ENCODE data around the gene ADAD1. TPM values are rescaled to one million over a fixed set of nuclear protein-coding genes. Genes with fewer than 3 reads are reported as not detected.
A peak's percentile ranks its signal among the peaks of the same experiment; 100 is the strongest.

ADAD1 gene
- total RNA-seq (2021; ENCODE audit: unreplicated experiment) (not detected), Bru-seq, nascent RNA (percentile 2 among the genes with signal in this experiment), BruChase-seq, experiment 1, labeled RNA remaining after a 6-hour chase (not detected), BruChase-seq, experiment 2, labeled RNA remaining after a 2-hour chase (percentile 1 among the genes with signal in this experiment)
- not detected in 2 replicates for polyA plus RNA-seq (2012)
- long read RNA-seq = 0 reads

GRCh38 chr4:122378711-122379110 lies at the start of gene ADAD1:
Gene ADAD1, plus strand, starts transcription at chr4:122379011. Its CDS starts 1,059 bp downstream, at chr4:122380070.
- Histone ChIP-seq H3K27me3 (ENCODE audit: insufficient read depth, low read length) (no peaks in the 10 kb centered on the region), H3K9me3 (ENCODE audit: control insufficient read depth in 1 of 2, insufficient read depth in 1 of 2, low read depth in 1 of 2, low read length in 2 of 2) (no peaks in the 10 kb centered on the region), H3K4me2 (ENCODE audit: low read length) (no peak within 1 kb of the TSS), H3K9ac (ENCODE audit: low read length) (no peak within 1 kb of the TSS), H3K27ac (ENCODE audit: low read depth, low read length) (no peak within 1 kb of the TSS), H3K4me1 (ENCODE audit: control insufficient read depth in 1 of 2, insufficient read depth in 2 of 2, low read length in 2 of 2) (no peaks in the 10 kb centered on the region), H3K79me2 (ENCODE audit: insufficient read depth, low read length) (no peaks in the 10 kb centered on the region), H4K20me1 (ENCODE audit: insufficient read depth) (no peaks in the 10 kb centered on the region), H3K36me3 (ENCODE audit: control insufficient read depth in 1 of 2, insufficient read depth in 2 of 2, low read length in 2 of 2) (no peaks in the 10 kb centered on the region), H2AFZ (ENCODE audit: low read depth, low read length, poor library complexity, severe bottlenecking) (no peak within 1 kb of the TSS), H3K9me2 (ENCODE audit: insufficient read depth) (no peaks in the 10 kb centered on the region), H3K4me3 (replicated peaks in 1 of 2; ENCODE audit: low read depth in 1 of 2, low read length in 2 of 2) (no peak within 1 kb of the TSS)
- no peak for ATAC-seq
- no peak for TF ChIP-seq ZBTB33 (IDR thresholded peaks at IDR 0.05; ENCODE audit: extremely low read depth, insufficient replicate concordance, low read length)
- no peak for TF ChIP-seq ZFX (IDR thresholded peaks at IDR 0.05)
- no peak for TF ChIP-seq EGR1 (IDR thresholded peaks at IDR 0.05; ENCODE audit: low read depth)
- TF ChIP-seq CBX3 (IDR thresholded peaks at IDR 0.05; ENCODE audit: low read depth) = no peak
- TF ChIP-seq FOSL1 (IDR thresholded peaks at IDR 0.05; ENCODE audit: low read depth) = no peak
- no peak for TF ChIP-seq TCF7L2 (IDR thresholded peaks at IDR 0.05; ENCODE audit: borderline replicate concordance, extremely low read depth, insufficient read depth, insufficient read length)
- TF ChIP-seq EZH2 (IDR thresholded peaks at IDR 0.05) = no peak
- no peak for TF ChIP-seq RAD21 (IDR thresholded peaks at IDR 0.05; ENCODE audit: low read depth)
- no peak for TF ChIP-seq REST (IDR thresholded peaks at IDR 0.05; ENCODE audit: low read depth)
- no peak for TF ChIP-seq EZH2phosphoT487 (IDR thresholded peaks at IDR 0.05; ENCODE audit: borderline replicate concordance)
- no peak for TF ChIP-seq ELF1 (IDR thresholded peaks at IDR 0.05; ENCODE audit: borderline replicate concordance, low read depth)
- no peak for TF ChIP-seq SRF (IDR thresholded peaks at IDR 0.05; ENCODE audit: low read depth)
- no peak for TF ChIP-seq SIN3A (IDR thresholded peaks at IDR 0.05; ENCODE audit: low read depth)
- TF ChIP-seq YY1 (IDR thresholded peaks at IDR 0.05; ENCODE audit: extremely low read depth, insufficient replicate concordance, low read depth, low read length) = no peak
- TF ChIP-seq POLR2A (IDR thresholded peaks at IDR 0.05; ENCODE audit: borderline replicate concordance, extremely low read depth, insufficient read depth, insufficient read length) = no peak
- TF ChIP-seq JUND (IDR thresholded peaks at IDR 0.05) = no peak
- no peak for TF ChIP-seq ATF3 (IDR thresholded peaks at IDR 0.05)
- TF ChIP-seq ZNF274 (IDR thresholded peaks at IDR 0.05; ENCODE audit: low read depth, low read length) = no peak
- no TSS peak for BruUV-seq (replicated peaks)
- intact Hi-C loops (cut with micrococcal nuclease) = no loop called here
- ChIA-PET CTCF (no interaction called here), RAD21 (ENCODE audit: low non-redundant PET in 1 of 2, low total read pairs in 2 of 2, uncharacterized antibody in 2 of 2, unreplicated experiment in 2 of 2) (no interaction called here), POLR2A (no interaction called here)
- no peak for DNase-seq (ENCODE audit: low read depth, low spot score)

All from HCT116 (cell line).